HG03457 (cell line): Measurements from ENCODE around the gene RELA.

Experiments used
- ATAC-seq: cut with Tn5 transposase; IDR thresholded peaks from one replicate; pipeline ENCODE4 v1.9.1; 2021; ENCODE audit warnings: moderate number of reproducible peaks; ENCODE audit not compliant: unreplicated experiment

RELA gene

DNA sequence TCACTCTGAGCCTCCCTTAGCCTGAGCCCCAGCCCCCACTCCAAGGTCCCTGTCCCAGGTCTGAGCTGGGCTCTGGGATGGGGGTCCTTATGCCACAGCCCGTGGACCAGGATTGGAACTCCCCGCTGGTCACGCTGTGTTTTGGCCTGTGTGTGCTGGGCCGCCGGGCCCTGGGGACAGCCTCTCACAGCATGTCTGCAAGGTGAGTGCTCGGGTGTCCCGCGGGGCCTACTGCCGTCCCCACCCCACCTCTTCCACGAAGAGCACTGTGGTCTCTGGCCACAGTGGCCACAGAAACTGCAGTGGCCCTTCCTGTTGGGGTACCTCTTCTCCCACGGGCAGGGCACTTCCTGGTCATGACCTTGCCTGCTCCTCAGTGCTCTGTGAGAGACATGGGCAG is 28.3 kb downstream of the RELA start:
- no peak for ATAC-seq

GRCh38 chr11:65634109-65634436 is 28.6 kb downstream of the RELA start:
- ATAC-seq = no peak

DNA sequence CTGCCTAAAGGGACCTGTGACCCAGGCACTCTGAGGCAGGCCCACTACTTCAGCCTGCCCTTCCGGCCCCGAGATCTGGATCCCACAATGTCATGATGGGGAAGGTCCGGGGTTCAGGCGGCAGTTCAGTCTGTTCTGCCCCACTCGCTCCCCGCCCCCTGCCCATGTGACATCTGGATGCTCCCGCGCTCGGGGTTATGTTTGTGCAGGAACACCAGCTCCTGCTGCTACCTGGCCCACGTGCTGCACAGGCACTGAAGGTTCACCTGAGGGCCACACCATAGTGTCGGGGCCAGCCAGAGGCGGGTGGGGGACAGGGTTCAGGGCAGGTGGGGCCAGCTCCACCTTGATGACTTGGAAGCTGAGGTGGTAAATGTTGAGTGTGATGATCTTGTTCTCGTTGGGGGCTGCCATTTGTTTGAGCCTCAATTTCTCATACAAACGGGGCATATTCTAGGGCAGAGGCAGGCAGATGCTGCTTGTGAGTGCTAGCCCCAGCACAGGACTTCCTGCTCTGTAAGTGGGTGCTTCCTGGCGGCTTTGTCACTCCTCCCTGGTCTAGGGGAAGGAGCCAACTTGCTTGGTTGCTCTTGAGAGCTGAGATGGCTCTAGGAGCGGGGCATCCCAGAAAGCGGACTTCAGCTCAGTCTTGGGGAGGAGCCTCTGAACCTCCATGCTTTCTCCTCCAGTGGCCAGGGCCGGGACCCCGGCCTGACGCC is 29.2 kb downstream of the RELA start:
- no peak for ATAC-seq

GRCh38 chr11:65630215-65630614 is 32.5 kb downstream of the RELA start:
- ATAC-seq = no peak

GRCh38 chr11:65629579-65629978 is 33.1 kb downstream of the RELA start:
- ATAC-seq = no peak

- ATAC-seq = no peak
Measured at GRCh38 chr11:65627202-65627601, 35.5 kb downstream of the RELA start.

DNA sequence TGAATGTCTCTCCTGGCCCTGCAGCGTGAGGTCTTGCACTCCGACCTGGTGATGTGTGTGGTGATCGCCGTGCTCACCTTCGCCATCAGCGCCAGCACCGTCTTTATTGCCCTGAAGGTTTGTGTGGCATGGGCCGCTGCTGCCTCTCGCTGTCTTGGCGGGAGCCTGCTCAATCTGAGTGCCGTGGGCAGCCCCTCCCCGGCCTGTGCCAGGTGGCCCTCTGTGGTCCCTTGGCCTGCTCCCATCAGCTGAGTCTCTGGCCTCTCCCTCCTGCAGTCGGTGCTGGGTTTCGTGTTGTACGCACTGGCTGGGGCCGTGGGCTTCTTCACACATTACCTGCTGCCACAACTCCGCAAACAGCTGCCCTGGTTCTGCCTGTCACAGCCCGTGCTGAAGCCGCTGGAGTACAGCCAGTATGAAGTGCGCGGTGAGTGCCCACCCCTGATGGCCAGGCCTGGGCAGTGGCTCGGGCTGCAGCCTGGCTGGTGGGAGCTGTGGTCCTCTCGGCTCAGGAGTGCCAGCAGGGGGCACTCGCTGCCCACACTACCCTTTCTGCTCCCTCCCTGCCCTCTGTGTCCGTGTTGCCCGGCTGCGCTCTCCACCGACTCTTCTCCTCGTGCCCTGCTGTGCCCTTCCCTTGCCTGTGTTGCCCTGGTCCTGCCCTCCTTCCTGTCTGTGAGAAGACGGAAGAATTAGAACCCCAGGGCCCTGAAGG is 36.9 kb downstream of the RELA start:
- ATAC-seq = no peak

DNA sequence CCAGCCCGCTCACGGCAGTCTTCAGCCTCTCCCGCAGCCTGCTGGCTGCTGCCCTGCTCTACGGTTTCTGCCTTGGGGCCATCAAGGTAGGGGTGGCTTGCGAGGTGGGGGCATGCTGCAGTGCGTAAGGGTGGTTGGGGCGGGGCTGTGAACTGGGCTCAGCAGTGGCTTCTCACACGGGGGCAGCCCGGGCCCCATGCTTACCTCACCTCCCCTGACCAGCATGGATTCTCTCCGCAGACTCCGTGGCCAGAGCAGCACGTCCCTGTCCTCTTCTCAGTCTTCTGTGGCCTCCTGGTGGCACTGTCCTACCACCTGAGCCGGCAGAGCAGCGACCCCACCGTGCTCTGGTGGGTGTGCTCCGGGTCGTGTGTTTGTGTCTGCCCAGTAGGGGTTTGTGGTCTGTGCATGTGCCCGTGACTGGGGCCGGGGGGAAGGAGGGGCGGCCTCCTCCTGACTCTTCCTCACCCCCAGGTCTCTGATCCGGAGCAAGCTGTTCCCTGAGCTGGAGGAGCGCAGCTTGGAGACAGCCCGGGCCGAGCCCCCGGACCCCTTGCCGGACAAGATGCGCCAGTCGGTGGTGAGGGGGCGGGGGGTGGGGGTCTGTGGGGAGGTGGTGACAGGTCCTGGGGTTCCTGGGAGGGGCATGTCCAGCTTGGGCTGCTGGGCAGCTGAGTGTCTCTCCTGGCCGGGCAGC is 37.6 kb downstream of the RELA start:
- no peak for ATAC-seq

- ATAC-seq = no peak
Measured at GRCh38 chr11:65623852-65624616, 38.7 kb downstream of the RELA start.

- no peak for ATAC-seq
Measured at GRCh38 chr11:65623177-65623576, 39.5 kb downstream of the RELA start.

DNA sequence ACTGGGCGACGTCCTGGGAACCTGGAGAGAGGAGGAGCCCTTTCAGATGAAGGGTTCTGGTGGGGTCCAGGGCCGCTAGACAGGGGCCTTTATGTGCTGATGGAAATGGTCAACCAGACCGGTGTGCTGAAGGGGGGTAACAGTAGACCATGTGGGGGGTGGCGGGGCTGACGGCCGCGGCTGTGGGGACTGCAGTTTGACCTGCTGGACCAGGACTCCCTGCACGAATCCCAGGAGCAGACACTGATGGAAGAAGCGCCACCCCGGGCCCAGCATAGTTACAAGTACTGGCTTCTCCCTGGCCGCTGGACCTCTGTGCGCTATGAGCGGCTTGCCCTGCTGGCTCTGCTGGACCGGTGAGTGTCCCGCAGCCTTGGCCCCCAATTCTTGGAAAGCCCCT is 40.7 kb downstream of the RELA start:
- ATAC-seq = no peak

DNA sequence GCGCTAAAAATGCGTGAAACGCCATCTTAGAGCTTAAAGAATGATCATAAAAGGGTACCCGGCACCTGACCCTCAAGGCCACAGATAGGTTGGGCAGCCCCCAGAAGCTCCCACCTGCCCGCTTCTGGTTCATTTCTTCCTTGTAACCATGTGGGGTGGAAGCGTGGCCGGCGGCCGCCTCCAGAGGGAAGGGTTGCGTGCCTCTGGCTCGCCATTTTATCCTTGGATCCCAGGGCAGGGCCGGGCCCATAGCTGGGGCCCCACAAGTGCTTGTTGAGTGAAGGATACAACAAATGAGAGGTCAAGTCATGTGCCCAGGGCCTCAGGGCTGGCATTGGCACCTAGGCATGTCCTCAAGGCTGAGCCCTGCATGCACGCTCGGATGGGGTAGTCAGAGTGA is 41.3 kb downstream of the RELA start:
- no peak for ATAC-seq

DNA sequence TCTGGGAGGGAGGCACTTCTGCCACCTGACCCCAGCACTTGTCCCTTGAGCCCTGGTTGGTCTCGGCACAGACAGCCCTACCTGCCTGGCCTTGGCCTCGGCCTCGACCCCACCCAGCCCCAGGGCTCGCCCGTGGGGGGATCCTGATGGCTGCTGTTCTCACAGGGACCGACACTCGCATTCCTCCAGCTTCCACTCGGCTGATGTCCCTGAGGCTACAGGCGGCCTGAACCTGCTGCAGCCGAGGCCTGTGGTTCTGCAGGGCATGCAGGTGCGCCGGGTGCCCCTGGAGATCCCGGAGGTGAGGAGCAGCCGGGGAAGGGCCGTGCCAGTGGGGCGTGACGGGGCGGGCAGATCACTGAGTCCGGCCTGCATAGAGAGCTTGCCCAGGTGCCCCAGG is 42.0 kb downstream of the RELA start:
- no peak for ATAC-seq

DNA sequence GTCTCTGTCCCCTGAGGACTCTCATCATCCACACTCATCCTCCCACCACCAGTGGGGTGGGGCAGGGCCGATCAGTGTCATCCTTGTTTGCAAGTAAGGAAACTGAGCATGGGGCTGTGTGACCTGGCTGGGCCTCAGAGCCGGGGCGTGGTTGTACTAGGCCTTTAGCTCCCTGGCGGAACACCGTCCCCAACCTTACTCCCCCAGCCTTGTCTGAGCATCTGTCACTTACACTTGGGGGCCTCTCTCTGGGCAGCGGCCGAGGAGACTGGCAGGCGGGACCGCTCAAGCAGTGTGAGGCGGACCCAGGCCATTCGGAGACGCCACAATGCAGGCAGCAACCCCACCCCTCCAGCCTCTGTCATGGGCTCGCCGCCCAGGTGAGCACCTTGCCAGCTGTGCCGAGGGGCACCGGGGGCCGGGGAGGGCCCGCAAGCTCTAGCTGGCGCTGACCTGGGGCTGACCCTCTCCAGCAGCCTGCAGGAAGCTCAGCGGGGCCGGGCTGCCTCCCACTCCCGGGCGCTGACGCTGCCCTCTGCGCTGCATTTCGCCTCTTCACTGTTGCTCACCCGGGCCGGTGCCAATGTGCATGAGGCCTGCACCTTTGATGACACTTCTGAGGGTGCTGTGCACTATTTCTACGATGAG is 43.3 kb downstream of the RELA start:
- ATAC-seq = no peak

GRCh38 chr11:65618763-65619162 is 44.0 kb downstream of the RELA start:
- ATAC-seq = no peak

GRCh38 chr11:65617990-65618751 is 44.5 kb downstream of the RELA start:
- ATAC-seq = no peak

DNA sequence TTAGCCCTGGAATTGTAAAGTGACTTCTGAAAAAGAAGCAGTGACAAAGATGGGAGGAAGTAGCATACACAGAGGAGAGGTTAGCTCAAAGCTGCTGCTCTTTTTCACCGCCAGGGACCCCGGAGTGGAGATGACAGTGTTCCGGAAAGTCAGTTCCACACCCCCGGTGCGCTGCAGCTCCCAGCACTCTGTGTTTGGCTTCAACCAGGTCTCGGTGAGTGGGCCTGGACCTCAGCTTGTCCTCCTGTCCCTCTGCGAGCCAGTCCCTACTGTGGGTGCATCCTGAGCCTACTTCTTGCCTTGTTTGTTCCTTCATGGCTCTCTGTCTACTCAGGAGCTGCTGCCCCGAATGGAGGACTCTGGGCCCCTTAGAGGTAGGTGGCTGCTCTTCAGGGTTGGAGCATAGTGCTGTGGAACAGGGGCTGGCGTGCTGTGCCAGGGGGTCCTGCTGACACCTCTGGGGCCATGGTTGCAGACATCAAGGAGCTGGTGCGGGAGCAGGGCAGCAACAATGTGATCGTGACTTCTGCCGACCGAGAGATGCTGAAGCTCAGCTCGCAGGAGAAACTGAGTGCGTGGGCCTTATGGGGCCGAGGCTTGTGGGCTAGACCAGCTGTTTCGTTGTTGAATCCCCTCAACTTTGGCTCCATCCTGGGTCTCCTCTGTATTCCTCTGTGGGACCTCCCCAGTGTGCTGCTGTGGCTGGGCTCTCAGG is 45.4 kb downstream of the RELA start:
- ATAC-seq = no peak

GRCh38 chr11:65616575-65617001 is 46.1 kb downstream of the RELA start:
- ATAC-seq = no peak

GRCh38 chr11:65615950-65616574 is 46.7 kb downstream of the RELA start:
- ATAC-seq = no peak
